Globus pallidus (tissue), 1 donor: ENCODE data around the gene KDM4C.

ENCODE experiments used
- DNase-seq: peaks from one replicate; pipeline ENCODE4 v3.0.0-alpha.2; 2015; ENCODE audit warnings: low spot score

KDM4C gene

DNA sequence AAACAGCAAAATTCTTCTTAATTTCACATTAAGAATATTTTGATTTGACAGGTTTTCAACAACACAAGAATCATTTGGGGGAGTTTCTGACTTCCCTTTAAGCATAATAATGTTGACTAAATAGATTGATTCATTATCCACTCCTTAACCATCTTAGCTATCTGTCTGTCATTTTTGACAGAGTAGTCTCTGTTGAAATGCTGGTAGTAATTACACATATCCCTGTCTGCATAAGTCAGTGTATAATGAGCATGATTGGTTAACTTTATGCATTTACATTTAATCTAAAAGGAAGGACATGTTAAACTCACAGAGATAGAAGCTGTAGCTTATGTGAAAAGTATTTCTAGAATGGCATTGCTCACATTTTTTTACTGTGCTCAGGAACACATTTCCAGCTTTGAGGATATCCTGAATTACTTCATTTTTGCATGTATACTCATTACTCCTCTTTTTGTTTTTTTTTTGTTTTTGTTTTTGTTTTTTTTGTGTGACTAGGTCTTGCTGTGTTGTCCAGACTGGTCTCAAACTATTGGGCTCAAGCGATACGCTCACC, 385.9 kb downstream of the KDM4C start:
- no peak for DNase-seq

DNA sequence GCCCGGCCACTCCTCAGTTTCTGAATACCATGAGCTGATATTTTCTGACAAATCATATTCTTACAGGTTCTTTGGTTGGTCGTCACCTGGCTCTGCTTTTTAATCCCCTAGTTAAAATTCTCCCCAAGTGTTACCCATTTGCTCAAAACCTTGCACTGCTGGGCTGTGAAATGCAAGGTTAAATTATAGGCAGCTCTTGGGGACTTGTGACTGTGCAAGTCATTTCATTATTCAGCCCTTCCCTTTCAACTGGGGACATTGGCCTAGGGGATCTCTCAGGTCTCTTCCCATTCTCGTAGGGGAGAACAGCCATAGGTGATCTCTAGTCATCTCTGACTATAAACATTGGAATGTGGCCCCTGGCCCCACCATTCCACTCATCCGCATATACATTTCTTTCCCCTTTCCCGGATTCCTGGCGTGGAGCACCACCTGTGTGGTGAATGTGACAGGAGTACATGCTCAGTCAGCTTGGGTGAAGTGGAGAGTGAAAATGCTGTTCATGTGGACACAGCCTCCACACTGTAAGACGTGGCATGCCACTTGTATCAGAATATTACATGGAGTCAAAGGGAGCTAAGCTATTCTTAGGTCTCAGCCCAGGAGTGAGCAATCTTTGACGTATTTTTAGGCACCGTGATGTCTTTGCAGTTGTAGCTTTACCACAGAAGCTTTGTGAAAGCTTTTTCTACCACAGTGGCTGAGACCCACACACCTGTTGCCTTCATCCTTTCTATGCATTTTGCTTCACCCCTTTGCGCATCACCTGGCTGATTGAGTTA, 386.7 kb downstream of the KDM4C start:
- no peak for DNase-seq

- DNase-seq: no peak
Measured at GRCh38 chr9:7145361-7146069, 387.7 kb downstream of the KDM4C start.

DNA sequence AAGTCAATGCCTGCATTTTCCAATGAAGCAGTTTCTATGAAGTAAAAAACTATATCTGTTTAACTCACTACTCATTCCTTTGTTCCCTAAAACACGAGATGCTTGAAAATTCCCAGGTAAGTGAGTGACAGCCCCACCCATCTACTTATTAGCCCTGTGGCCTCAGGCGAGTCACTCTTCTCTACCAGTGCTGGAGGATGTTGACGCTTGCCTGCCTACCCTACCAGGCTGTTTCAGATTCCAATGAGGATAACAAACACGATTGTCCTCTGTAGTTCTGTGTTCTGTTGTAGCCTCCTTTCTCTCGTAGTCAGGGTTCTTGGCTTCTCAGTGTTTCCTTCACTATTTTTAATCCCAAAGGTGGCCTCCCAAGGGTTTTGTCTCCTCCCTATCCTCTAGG, 388.8 kb downstream of the KDM4C start:
- peak; percentile 32 for DNase-seq

DNA sequence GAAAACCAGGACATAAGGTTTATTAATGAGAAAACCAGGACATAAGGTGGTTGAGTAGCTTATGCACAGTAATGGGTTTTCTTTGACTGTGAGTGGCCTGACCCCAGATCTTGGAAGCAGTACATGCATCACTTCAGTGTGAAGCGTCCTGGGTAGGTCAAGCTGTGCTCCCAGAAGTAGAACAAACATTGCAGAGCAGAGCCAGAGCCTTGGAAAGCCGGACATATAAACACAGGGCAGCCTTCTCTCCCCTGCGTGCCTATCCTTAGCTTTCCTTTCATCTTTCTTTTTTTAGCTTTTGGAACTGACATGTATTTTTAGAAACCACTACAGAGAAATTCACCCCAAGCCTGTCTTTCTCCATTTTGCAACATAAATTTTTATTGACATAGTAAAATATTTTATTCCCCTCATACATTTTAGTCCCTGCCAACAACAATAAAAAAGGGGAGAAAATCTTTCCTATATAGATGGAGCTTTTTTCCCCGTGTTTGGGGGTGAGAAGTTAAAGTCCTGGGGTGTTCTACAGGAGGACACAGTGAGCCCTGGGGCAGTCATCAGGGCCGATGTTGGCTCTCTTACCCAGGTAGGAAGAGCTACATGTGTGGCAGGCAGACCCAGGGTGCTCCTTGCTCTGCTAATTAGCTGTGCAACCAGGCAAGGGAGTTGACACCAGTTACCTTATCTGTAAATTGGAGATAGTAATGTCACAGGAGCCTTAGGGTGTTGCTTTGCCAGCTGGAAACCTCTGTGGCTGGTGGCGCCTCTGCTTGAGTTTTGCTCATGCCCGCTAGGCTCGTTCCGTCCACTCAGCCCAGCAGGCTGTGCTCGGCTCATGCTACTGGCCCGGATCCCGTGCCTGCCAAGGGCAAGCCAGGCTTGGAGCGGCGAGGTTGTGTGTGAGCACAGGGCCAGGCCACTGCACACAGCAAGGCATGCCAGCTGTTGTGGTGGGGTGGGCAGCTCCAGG, 389.6 kb downstream of the KDM4C start:
- peak; percentile 30 for DNase-seq

- no peak for DNase-seq
Measured at GRCh38 chr9:7148243-7148765, 390.5 kb downstream of the KDM4C start.

DNA sequence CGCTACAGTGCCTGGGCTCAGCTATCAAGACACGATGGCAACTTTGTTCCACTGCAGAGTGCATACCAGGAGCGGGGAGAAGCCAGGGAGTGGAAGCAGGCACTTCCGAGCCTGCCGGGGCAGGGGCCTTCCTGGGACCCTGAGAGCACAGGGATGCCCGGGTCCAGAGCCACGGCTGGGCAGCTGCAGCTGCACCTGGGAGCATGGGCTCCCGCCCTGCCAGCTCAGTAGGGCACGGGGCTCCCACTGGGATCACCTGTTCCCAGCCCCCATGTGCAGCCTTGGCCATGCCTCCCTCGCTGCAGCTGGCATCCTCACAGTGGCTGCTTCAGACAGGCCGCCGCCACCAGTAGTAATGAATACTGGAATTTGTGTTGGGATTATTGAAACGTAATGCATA, 391.5 kb downstream of the KDM4C start:
- DNase-seq: no peak

GRCh38 chr9:7150153-7150890, 392.5 kb downstream of the KDM4C start:
- no peak for DNase-seq

DNA sequence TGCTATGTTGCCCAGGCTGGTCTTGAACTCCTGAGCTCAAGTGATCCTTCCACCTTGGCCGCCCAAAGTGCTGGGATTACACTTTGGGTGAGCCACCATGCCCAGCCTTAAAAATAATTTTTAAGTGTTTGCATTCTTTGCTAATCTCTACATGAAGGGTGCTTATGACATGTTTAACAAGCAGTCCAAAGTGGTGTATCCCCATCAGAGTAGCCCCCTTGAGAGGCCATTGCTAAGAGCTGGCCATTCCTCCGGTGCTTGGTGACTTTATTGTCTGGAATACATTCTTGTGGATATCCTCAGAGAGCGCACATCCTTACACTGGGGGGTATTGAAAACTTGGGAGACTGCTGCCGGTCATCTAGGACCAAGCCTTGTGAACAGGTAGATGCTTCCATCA, 395.4 kb downstream of the KDM4C start:
- no peak for DNase-seq

GRCh38 chr9:7153566-7153965, 395.8 kb downstream of the KDM4C start:
- no peak for DNase-seq

DNA sequence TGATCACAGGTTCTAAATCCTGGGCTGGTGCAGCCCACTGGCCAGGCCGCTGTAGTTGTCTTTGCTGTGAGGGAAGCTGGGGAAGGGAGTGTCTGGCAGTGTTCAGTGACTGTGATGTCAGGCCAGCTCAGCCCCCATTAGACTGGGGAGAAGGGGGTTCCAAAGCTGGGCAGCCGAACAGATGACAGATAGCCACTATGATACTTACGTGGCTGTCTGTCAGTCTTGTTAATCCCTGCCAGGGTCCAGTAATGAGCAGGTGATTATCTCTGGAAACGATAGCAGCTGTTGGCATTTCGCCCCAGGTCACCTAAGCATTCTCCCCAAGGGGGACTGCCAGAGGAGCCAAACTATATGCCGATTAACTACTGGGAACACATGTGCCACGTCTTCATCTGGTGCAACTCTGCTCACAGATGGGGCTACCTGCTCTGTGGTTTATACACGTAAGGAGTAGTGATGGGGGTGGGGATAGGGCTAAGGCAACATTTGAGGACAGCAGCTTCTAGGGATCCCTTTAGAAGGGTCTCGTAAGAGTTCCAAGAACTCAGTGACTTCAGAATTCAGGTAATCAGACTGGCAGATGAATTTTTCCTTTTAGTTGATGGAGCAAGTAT, 396.3 kb downstream of the KDM4C start:
- DNase-seq: no peak

- no peak for DNase-seq
Measured at GRCh38 chr9:7154650-7155049, 396.9 kb downstream of the KDM4C start.

- no peak for DNase-seq
Measured at GRCh38 chr9:7161469-7161868, 403.7 kb downstream of the KDM4C start.

DNA sequence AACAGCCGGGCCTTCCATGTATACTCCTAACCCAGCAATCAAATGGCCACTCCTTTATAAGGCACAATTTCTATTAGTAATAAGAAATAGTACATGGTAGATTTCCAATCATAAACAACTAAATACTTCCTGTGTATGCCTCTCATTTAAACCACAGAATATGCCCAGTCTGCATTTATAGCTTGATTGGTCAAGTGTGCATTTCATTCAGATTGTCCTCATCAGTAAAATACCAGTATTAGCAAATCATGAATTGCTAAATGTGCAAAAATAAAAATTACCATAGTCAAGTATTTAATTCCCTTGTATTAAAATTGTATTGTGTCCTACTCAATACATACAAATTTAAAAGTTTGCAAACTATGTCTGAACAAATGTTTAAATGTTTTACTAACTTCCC, 406.2 kb downstream of the KDM4C start:
- DNase-seq: no peak

GRCh38 chr9:7164440-7165330, 406.9 kb downstream of the KDM4C start:
- no peak for DNase-seq

DNA sequence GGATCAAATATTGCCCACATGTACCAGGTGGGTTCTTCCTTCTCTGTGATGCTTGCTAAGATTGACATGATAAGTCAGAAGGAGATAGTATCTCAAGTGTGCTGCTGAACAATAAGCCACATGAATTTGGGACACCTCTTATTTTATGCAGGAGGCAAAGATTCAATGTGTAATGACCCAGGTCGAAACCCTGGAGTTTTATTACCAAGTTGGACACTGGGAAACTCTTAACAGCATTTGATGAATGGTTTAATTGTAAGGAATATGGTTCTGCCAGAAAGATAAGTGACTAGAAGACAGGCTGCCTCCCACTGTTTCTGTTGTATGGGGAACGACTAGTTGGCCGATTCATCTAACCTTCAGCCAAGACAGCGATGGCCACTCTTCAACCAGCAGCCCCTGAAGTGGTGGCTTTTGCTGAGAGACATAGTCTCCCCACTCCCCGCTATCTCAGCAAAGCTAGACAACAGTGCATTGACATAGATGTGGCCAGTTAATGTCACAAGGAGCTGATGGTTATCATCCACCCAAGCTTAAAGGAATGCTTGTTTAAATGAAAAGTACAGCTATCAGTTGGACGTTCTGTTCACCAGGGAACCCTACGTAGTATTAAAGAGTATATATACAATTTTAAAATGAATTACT, 407.7 kb downstream of the KDM4C start:
- no peak for DNase-seq

GRCh38 chr9:7166074-7166473, 408.3 kb downstream of the KDM4C start:
- DNase-seq: no peak

GRCh38 chr9:7169717-7170389, 412.1 kb downstream of the KDM4C start:
- no peak for DNase-seq
